ENCODE measurements around the gene NEK4.

- TF ChIP-seq CTCF (IDR thresholded peaks at IDR 0.05 in 2 of 3, conservative IDR thresholded peaks at IDR 0.05 in 1 of 3; ENCODE audit: borderline replicate concordance in 1 of 3, insufficient read depth in 1 of 3, low read depth in 2 of 3, low read length in 2 of 3) (no peak), EZH2phosphoT487 (IDR thresholded peaks at IDR 0.05; ENCODE audit: borderline replicate concordance) (no peak), CEBPB (IDR thresholded peaks at IDR 0.05; ENCODE audit: low read depth) (no peak), YY1 (IDR thresholded peaks at IDR 0.05; ENCODE audit: extremely low read depth, insufficient replicate concordance, low read depth, low read length) (no peak), POLR2A (IDR thresholded peaks at IDR 0.05; ENCODE audit: borderline replicate concordance, extremely low read depth, insufficient read depth, insufficient read length) (no peak), EZH2 (IDR thresholded peaks at IDR 0.05) (no peak), CBX3 (IDR thresholded peaks at IDR 0.05; ENCODE audit: low read depth) (no peak), POLR2AphosphoS5 (IDR thresholded peaks at IDR 0.05; ENCODE audit: low read depth, low read length) (no peak), RAD21 (IDR thresholded peaks at IDR 0.05; ENCODE audit: low read depth) (no peak), ZFX (IDR thresholded peaks at IDR 0.05) (no peak), FOSL1 (IDR thresholded peaks at IDR 0.05; ENCODE audit: low read depth) (no peak)
- TF ChIP-seq, protein P1, sequence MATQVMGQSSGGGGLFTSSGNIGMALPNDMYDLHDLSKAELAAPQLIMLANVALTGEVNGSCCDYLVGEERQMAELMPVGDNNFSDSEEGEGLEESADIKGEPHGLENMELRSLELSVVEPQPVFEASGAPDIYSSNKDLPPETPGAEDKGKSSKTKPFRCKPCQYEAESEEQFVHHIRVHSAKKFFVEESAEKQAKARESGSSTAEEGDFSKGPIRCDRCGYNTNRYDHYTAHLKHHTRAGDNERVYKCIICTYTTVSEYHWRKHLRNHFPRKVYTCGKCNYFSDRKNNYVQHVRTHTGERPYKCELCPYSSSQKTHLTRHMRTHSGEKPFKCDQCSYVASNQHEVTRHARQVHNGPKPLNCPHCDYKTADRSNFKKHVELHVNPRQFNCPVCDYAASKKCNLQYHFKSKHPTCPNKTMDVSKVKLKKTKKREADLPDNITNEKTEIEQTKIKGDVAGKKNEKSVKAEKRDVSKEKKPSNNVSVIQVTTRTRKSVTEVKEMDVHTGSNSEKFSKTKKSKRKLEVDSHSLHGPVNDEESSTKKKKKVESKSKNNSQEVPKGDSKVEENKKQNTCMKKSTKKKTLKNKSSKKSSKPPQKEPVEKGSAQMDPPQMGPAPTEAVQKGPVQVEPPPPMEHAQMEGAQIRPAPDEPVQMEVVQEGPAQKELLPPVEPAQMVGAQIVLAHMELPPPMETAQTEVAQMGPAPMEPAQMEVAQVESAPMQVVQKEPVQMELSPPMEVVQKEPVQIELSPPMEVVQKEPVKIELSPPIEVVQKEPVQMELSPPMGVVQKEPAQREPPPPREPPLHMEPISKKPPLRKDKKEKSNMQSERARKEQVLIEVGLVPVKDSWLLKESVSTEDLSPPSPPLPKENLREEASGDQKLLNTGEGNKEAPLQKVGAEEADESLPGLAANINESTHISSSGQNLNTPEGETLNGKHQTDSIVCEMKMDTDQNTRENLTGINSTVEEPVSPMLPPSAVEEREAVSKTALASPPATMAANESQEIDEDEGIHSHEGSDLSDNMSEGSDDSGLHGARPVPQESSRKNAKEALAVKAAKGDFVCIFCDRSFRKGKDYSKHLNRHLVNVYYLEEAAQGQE (IDR thresholded peaks at IDR 0.05; ENCODE audit: low read depth), result no peak
- TF ChIP-seq, protein P2, sequence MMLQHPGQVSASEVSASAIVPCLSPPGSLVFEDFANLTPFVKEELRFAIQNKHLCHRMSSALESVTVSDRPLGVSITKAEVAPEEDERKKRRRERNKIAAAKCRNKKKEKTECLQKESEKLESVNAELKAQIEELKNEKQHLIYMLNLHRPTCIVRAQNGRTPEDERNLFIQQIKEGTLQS (IDR thresholded peaks at IDR 0.05), result no peak
- TF ChIP-seq, protein P3, sequence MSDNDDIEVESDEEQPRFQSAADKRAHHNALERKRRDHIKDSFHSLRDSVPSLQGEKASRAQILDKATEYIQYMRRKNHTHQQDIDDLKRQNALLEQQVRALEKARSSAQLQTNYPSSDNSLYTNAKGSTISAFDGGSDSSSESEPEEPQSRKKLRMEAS (IDR thresholded peaks at IDR 0.05), result no peak
Observed at GRCh38 chr3:52715714-52716305, 54.9 kb downstream of the NEK4 start.
